B cell (primary cell): Measurements from ENCODE around the gene USP21. TPM values are rescaled to one million over a fixed set of nuclear protein-coding genes. Genes with fewer than 3 reads are reported as not detected.
A peak's percentile ranks its signal among the peaks of the same experiment; 100 is the strongest.

Experiments
- ATAC-seq: fragments of 200-7000 bp; cut with Tn5 transposase; one replicate; pipeline ENCODE4 v1.10.0; 2021; ENCODE audit warnings: low read depth, mild to moderate bottlenecking, moderate number of reproducible peaks, moderate library complexity
- CTCF ChIA-PET: fragments of 350-600 bp; sonication (Branson Sonifier 250); formaldehyde crosslinking; loops from one replicate; lab custom pipeline; 2021; ENCODE audit warnings: antibody characterized with exemption, inconsistent platforms; lab: Charles Lee
- POLR2A ChIA-PET: fragments of 350-600 bp; sonication (Branson Sonifier 250); formaldehyde crosslinking; loops from one replicate; lab custom pipeline; 2021; ENCODE audit warnings: antibody characterized with exemption; lab: Charles Lee
- DNase-seq: peaks from one replicate; pipeline ENCODE4 v3.0.0; 2013
- H2AFZ ChIP-seq: 2 replicates; pipeline ENCODE4 v1.6.1; 2012; ENCODE audit warnings: mild to moderate bottlenecking, low read depth, low read length; ENCODE audit not compliant: insufficient read depth, poor library complexity, severe bottlenecking
- H3K27ac ChIP-seq, 2 donors: 1 replicate in 1 of 2; 2 replicates in 1 of 2; pipeline ENCODE4 v1.5.1; 2012 to 2013; ENCODE audit warnings: low read length in 2 of 2, mild to moderate bottlenecking in 2 of 2, moderate library complexity in 1 of 2
- H3K27me3 ChIP-seq, 4 experiments: fragments of 200-600 bp in 1 of 4; sonication (generic) in 1 of 4; replicated peaks in 1 of 4; 1 replicate in 2 of 4; 2 replicates in 2 of 4; pipeline versions ENCODE4 v1.6.1 to v1.7.0; 2013 to 2016; ENCODE audit warnings: low read length in 3 of 4, mild to moderate bottlenecking in 2 of 4, mixed read lengths in 1 of 4, moderate library complexity in 1 of 4; ENCODE audit not compliant: insufficient read depth in 4 of 4, control insufficient read depth in 3 of 4; ENCODE audit errors: control extremely low read depth in 1 of 4
- H3K36me3 ChIP-seq, 2 experiments: replicated peaks in 1 of 2; 1 replicate in 1 of 2; 2 replicates in 1 of 2; pipeline versions ENCODE4 v1.6.1 to v1.7.1; 2013; ENCODE audit warnings: low read length in 1 of 2; ENCODE audit not compliant: insufficient read depth in 2 of 2, control insufficient read depth in 1 of 2; ENCODE audit errors: control extremely low read depth in 1 of 2, extremely low read depth in 1 of 2
- H3K4me1 ChIP-seq, 2 donors: fragments of 200-600 bp in 1 of 2; sonication (generic) in 1 of 2; 1 replicate in 1 of 2; 2 replicates in 1 of 2; pipeline versions ENCODE4 v1.5.1 to v1.6.1; 2013 to 2017; ENCODE audit warnings: low read length in 2 of 2; ENCODE audit not compliant: control insufficient read depth in 2 of 2, insufficient read depth in 2 of 2
- H3K4me2 ChIP-seq: replicated peaks from 2 replicates; pipeline ENCODE3; 2012; ENCODE audit warnings: mild to moderate bottlenecking, low read depth, low read length; ENCODE audit not compliant: poor library complexity, severe bottlenecking
- H3K4me3 ChIP-seq, 5 experiments: fragments of 200-600 bp in 1 of 5; sonication (generic) in 1 of 5; 1 replicate in 3 of 5; 2 replicates in 2 of 5; pipeline versions ENCODE4 v1.5.1 to v1.7.0; 2011 to 2016; ENCODE audit warnings: low read length in 4 of 5, mild to moderate bottlenecking in 4 of 5, low read depth in 2 of 5, control low read depth in 1 of 5, moderate library complexity in 1 of 5; ENCODE audit not compliant: insufficient read depth in 1 of 5; ENCODE audit errors: control extremely low read depth in 1 of 5, extremely low read depth in 1 of 5
- H3K79me2 ChIP-seq: fragments of 200-600 bp; sonication (generic); one replicate; pipeline ENCODE4 v1.6.0; 2016; ENCODE audit warnings: low read length; ENCODE audit not compliant: control insufficient read depth, insufficient read depth
- H3K9ac ChIP-seq: fragments of 200-600 bp; sonication (generic); 2 replicates; pipeline ENCODE4 v1.6.1; 2017; ENCODE audit warnings: mild to moderate bottlenecking, low read length, moderate library complexity
- H3K9me3 ChIP-seq, 3 donors: one replicate each; pipeline versions ENCODE4 v1.6.1 to v1.7.1; 2013; ENCODE audit warnings: low read length in 2 of 3; ENCODE audit not compliant: control insufficient read depth in 2 of 3, insufficient read depth in 1 of 3; ENCODE audit errors: control extremely low read depth in 1 of 3
- H4K20me1 ChIP-seq: 2 replicates; pipeline ENCODE4 v1.6.0; 2012; ENCODE audit warnings: mild to moderate bottlenecking, low read length; ENCODE audit not compliant: insufficient read depth, control insufficient read depth, poor library complexity, severe bottlenecking
- H3K27ac Mint-ChIP-seq: one replicate; pipeline ENCODE4 v1.8.0; 2021; ENCODE audit warnings: mixed read lengths
- H3K27me3 Mint-ChIP-seq: one replicate; pipeline ENCODE4 v1.8.0; 2021; ENCODE audit warnings: mixed read lengths
- H3K4me1 Mint-ChIP-seq: one replicate; pipeline ENCODE4 v1.8.0; 2021; ENCODE audit warnings: mixed read lengths
- H3K4me3 Mint-ChIP-seq: one replicate; pipeline ENCODE4 v1.8.0; 2021; ENCODE audit warnings: mixed read lengths
- H3K9me3 Mint-ChIP-seq: one replicate; pipeline ENCODE4 v1.8.0; 2022; ENCODE audit warnings: mixed read lengths; ENCODE audit not compliant: insufficient read depth
- CTCF ChIP-seq: fragments of 200-600 bp; IDR thresholded peaks from one replicate; pipeline ENCODE4 v1.8.0; 2022; ENCODE audit warnings: antibody characterized with exemption, mild to moderate bottlenecking
- EZH2 ChIP-seq: IDR thresholded peaks from 2 replicates; pipeline ENCODE4 v1.6.1; 2012; ENCODE audit warnings: borderline replicate concordance, low read depth, mild to moderate bottlenecking, moderate library complexity, low read length; ENCODE audit not compliant: insufficient read depth, poor library complexity, severe bottlenecking
- WGBS: methylation state at CpG from one replicate; pipeline ENCODE4 v1.1.5; 2013; ENCODE audit warnings: missing lambda C conversion rate; ENCODE audit not compliant: insufficient coverage; 5-methylcytosine and 5-hydroxymethylcytosine counted together
- intact Hi-C: fragments of 100-400 bp; cut with micrococcal nuclease; formaldehyde crosslinking; loops from one replicate; pipeline ENCODE4 v1.10.0; 2022
- polyA plus RNA-seq: library from polyadenylated mRNA; depleted of rRNA; stranded (reverse); fragments of >200 nt; gene quantifications from 2 replicates; pipeline ENCODE4 v1.2.3, GENCODE V29; 2012
- total RNA-seq, 2 donors: library from RNA; stranded (reverse); fragments of 120-200 nt in 1 of 2; gene quantifications; 1 replicate in 1 of 2; 2 replicates in 1 of 2; pipeline versions ENCODE4 v1.2.3 to v1.2.4, GENCODE V29; 2013 to 2022

USP21 gene
- total and polyA plus RNA-seq, 2 donors (not counting 1 experiment from before 2014, with no cell fraction given): 53.3 to 81.6 TPM

GRCh38 chr1:161193561-161194235 lies 34.4 kb downstream of the USP21 start:
- H3K4me2 ChIP-seq: no peak overlapping the region
- H3K79me2 ChIP-seq: peaks cover 26% of the 10 kb centered on the region
- 95% methylated on average over 20 of the region's 21 CpGs for WGBS
- ATAC-seq: no peak
- DNase-seq: no peak
- H3K27ac ChIP-seq: no peak overlapping the region
- no peaks in the 10 kb centered on the region for H3K9me3 ChIP-seq
- TF ChIP-seq EZH2 (no peak), CTCF (no peak)
- H3K9ac ChIP-seq: no peak overlapping the region
- H3K36me3 ChIP-seq: no peaks in the 10 kb centered on the region
- Mint-ChIP-seq H3K27ac (peak overlapping the region; percentile 20), H3K27me3 (no peaks in the 10 kb centered on the region), H3K4me3 (no peak overlapping the region), H3K9me3 (no peaks in the 10 kb centered on the region), H3K4me1 (peaks cover 52% of the 10 kb centered on the region)
- ChIA-PET POLR2A (no interaction called here), CTCF (interaction anchor here (1.5 to 4.8 kb wide), 9 partner anchors 8 to 189 kb away, joined by 3 to 64 read pairs (median 10); partner anchors contain the start of genes PPOX and TOMM40L)
- H3K4me3 ChIP-seq: no peak overlapping the region
- intact Hi-C loops: loop anchor here (2.0 to 5.0 kb wide), 2 partner anchors 34 to 97 kb away; partner anchors contain the start of gene TOMM40L
- H3K4me1 ChIP-seq: peaks cover 47 to 62% of the 10 kb centered on the region in 2 donors
- no peak overlapping the region for H2AFZ ChIP-seq
- H3K27me3 ChIP-seq: no peaks in the 10 kb centered on the region
- no peaks in the 10 kb centered on the region for H4K20me1 ChIP-seq

GRCh38 chr1:161195171-161195570 lies 35.9 kb downstream of the USP21 start:
- Histone ChIP-seq H3K4me1 (peaks cover 40 to 53% of the 10 kb centered on the region in 2 donors), H3K4me2 (peak overlapping the region; percentile 56), H3K9ac (no peak overlapping the region), H3K4me3 (no peak overlapping the region), H2AFZ (peak overlapping the region; percentile 32), H3K79me2 (peaks cover 22% of the 10 kb centered on the region), H3K9me3 (no peaks in the 10 kb centered on the region), H3K36me3 (no peaks in the 10 kb centered on the region), H3K27ac (peak overlapping the region; percentile 22 to 57), H4K20me1 (no peaks in the 10 kb centered on the region), H3K27me3 (no peaks in the 10 kb centered on the region)
- peak overlapping the region; percentile 66 for H3K4me3 Mint-ChIP-seq
- POLR2A ChIA-PET: interaction anchor here (0.8 to 1.1 kb wide), 2 partner anchors 13 to 29 kb away, joined by 3 to 5 read pairs; partner anchors contain the start of gene PPOX
- H3K27ac Mint-ChIP-seq: peak overlapping the region; percentile 92
- H3K9me3 Mint-ChIP-seq: no peaks in the 10 kb centered on the region
- ATAC-seq: peak; percentile 64
- CTCF ChIA-PET: interaction anchor here (1.5 to 4.8 kb wide), 7 partner anchors 9 to 187 kb away, joined by 5 to 64 read pairs (median 10); partner anchors contain the start of genes PPOX and TOMM40L
- H3K27me3 Mint-ChIP-seq: no peaks in the 10 kb centered on the region
- WGBS: 63% methylated on average over 3 of the region's 4 CpGs
- no peak for TF ChIP-seq CTCF
- peak; percentile 56 for DNase-seq
- intact Hi-C loops: no loop called here
- H3K4me1 Mint-ChIP-seq: peaks cover 45% of the 10 kb centered on the region
